ENCODE results near the gene PHLDB1. TPM values are rescaled to one million over a fixed set of nuclear protein-coding genes. Genes with fewer than 3 reads are reported as not detected.

Gene PHLDB1
- polyA plus RNA-seq, 2 of the 4 experiments (the other 2 are of a cell fraction), result 5.9 to 20.0 TPM

- no peaks in the 10 kb centered on the region for H3K9me3 ChIP-seq
- ChIA-PET POLR2A (interaction anchor here (0.9 kb wide), 1 partner anchor 14 kb away, joined by 3 read pairs; no protein-coding TSS in a partner anchor), CTCF (interaction anchor here (0.6 to 20.3 kb wide), 6 partner anchors 9 to 337 kb away, joined by 3 to 224 read pairs (median 8); partner anchors contain the start of gene PHLDB1)
- DNase-seq (ENCODE audit: low read depth in 1 of 2, low spot score in 1 of 2), result no peak
- H3K4me2 ChIP-seq, result no peak overlapping the region
- WGBS (ENCODE audit: missing lambda C conversion rate), result 82% methylated on average over 8 of the region's 8 CpGs
- no peak overlapping the region; a peak in 1 of 6 replicates for H3K27ac ChIP-seq
- FAIRE-seq, result no peak
- H3K4me1 ChIP-seq, result peaks cover 5% of the 10 kb centered on the region; the same call in 2 of the 3 replicates
- TF ChIP-seq ZSCAN20 (CRISPR knock-in tag; IDR thresholded peaks at IDR 0.05), result no peak
- TF ChIP-seq ELK1 (IDR thresholded peaks at IDR 0.05; ENCODE audit: low read depth, low read length), result no peak
- no peak for TF ChIP-seq REST (IDR thresholded peaks at IDR 0.05)
- TF ChIP-seq JUN (IDR thresholded peaks at IDR 0.05), result no peak
- TF ChIP-seq EP300 (IDR thresholded peaks at IDR 0.05), result no peak
- TF ChIP-seq FOSL2 (IDR thresholded peaks at IDR 0.05), result no peak
- no peak for TF ChIP-seq FOSL2 (CRISPR knock-in tag; IDR thresholded peaks at IDR 0.05)
- TF ChIP-seq RFX5 (IDR thresholded peaks at IDR 0.05), result no peak
- no peak for TF ChIP-seq TFCP2L1 (CRISPR knock-in tag; IDR thresholded peaks at IDR 0.05)
- TF ChIP-seq ATOH8 (CRISPR knock-in tag; IDR thresholded peaks at IDR 0.05; ENCODE audit: low read depth), result no peak
- no peak for TF ChIP-seq SMC3 (IDR thresholded peaks at IDR 0.05)
- no peak for TF ChIP-seq EHF (CRISPR knock-in tag; IDR thresholded peaks at IDR 0.05)
- no peak for TF ChIP-seq HMGXB4 (CRISPR knock-in tag; IDR thresholded peaks at IDR 0.05; ENCODE audit: borderline replicate concordance)
- TF ChIP-seq BCL3 (IDR thresholded peaks at IDR 0.05), result no peak
- TF ChIP-seq ESRRA (IDR thresholded peaks at IDR 0.05; ENCODE audit: borderline replicate concordance, low read length), result no peak
- no peak for TF ChIP-seq NR3C1 (IDR thresholded peaks at IDR 0.05)
- no peak for TF ChIP-seq RNF2 (IDR thresholded peaks at IDR 0.05; ENCODE audit: borderline replicate concordance, low read depth)
- TF ChIP-seq KDM1A (IDR thresholded peaks at IDR 0.05; ENCODE audit: low read depth), result no peak
- TF ChIP-seq USF2 (IDR thresholded peaks at IDR 0.05), result no peak
- H3K4me3 ChIP-seq, result no peak overlapping the region
- ATAC-seq, result no peak
Measured at GRCh38 chr11:118636569-118637290, 29.3 kb downstream of the PHLDB1 start.
